ENCODE measurements around the gene LRP8. TPM values are rescaled to one million over a fixed set of nuclear protein-coding genes. Genes with fewer than 3 reads are reported as not detected.

LRP8 gene
- polyA plus RNA-seq, 1 of the 3 experiments (the other 2 are of a cell fraction): 19.9 TPM

- ChIA-PET POLR2A (no interaction called here), CTCF (interaction anchor here (1.0 to 1.4 kb wide), 2 partner anchors 17 to 156 kb away, joined by 3 read pairs; partner anchors contain the start of gene CZIB)
- peaks cover 5% of the 10 kb centered on the region for H3F3A ChIP-seq (replicated peaks; ENCODE audit: insufficient read depth)
- no peak overlapping the region; the same call in 1 of the 2 replicates for H2AFZ ChIP-seq (ENCODE audit: low read depth)
- no peaks in the 10 kb centered on the region; the same call in 1 of the 2 replicates for H4K20me1 ChIP-seq (ENCODE audit: insufficient read depth)
- WGBS (ENCODE audit: low lambda C conversion rate): 3% methylated on average over 8 of the region's 8 CpGs
- TF ChIP-seq USF1 (IDR thresholded peaks at IDR 0.05; ENCODE audit: borderline replicate concordance, low read depth) (no peak), REST (IDR thresholded peaks at IDR 0.05; ENCODE audit: low read depth, low read length) (no peak), POLR2AphosphoS5 (IDR thresholded peaks at IDR 0.05; ENCODE audit: low read depth, low read length) (no peak), SIN3A (IDR thresholded peaks at IDR 0.05; ENCODE audit: borderline replicate concordance, low read depth, low read length) (no peak), ZBTB33 (IDR thresholded peaks at IDR 0.05; ENCODE audit: borderline replicate concordance, low read depth) (no peak), FOSL2 (IDR thresholded peaks at IDR 0.05; ENCODE audit: borderline replicate concordance, low read depth) (no peak), YY1 (IDR thresholded peaks at IDR 0.05; ENCODE audit: low read depth) (no peak), RXRA (IDR thresholded peaks at IDR 0.05; ENCODE audit: borderline replicate concordance, low read depth) (no peak), TCF12 (IDR thresholded peaks at IDR 0.05) (no peak), GABPA (IDR thresholded peaks at IDR 0.05; ENCODE audit: low read depth) (no peak), ELF1 (IDR thresholded peaks at IDR 0.05) (no peak), MEF2A (IDR thresholded peaks at IDR 0.05; ENCODE audit: borderline replicate concordance, low read depth) (no peak), RCOR1 (IDR thresholded peaks at IDR 0.05; ENCODE audit: low read length) (no peak), FOXJ3 (CRISPR knock-in tag; IDR thresholded peaks at IDR 0.05) (no peak)
- H3K9me3 ChIP-seq: no peaks in the 10 kb centered on the region
- peak overlapping the region; percentile 99 to 100 for H3K4me3 ChIP-seq (ENCODE audit: low read depth in 2 of 2, low read length in 1 of 2)
- H3K27me3 ChIP-seq (ENCODE audit: insufficient read depth): no peaks in the 10 kb centered on the region
- peak overlapping the region in 1 of 2 experiments; percentile 64; a peak in 2 of 4 replicates for H3K27ac ChIP-seq (ENCODE audit: low read depth in 2 of 2, low read length in 1 of 2)
- peaks cover 32% of the 10 kb centered on the region in 2 experiments for H3K36me3 ChIP-seq (replicated peaks in 1 of 2; ENCODE audit: control insufficient read depth in 1 of 2, insufficient read depth in 2 of 2, low read length in 1 of 2)
- peaks cover 9 to 10% of the 10 kb centered on the region in 2 experiments; a peak in 3 of 4 replicates for H3K4me1 ChIP-seq (ENCODE audit: control insufficient read depth in 1 of 2, insufficient read depth in 2 of 2, low read depth in 1 of 2, low read length in 1 of 2)
- H3K4me2 ChIP-seq: peak overlapping the region; percentile 86
- no peaks in the 10 kb centered on the region for H3K9me2 ChIP-seq
- peak overlapping the region; percentile 93 for H3K9ac ChIP-seq
- DNase-seq: peak; percentile 15
- peaks cover 40% of the 10 kb centered on the region for H3K79me2 ChIP-seq (ENCODE audit: insufficient read depth)
Observed at GRCh38 chr1:53237638-53238037, 90.2 kb downstream of the LRP8 start.

Data from SK-N-SH (cell line).